ENCODE data around the gene CACNA1B.

The CACNA1B gene

DNA sequence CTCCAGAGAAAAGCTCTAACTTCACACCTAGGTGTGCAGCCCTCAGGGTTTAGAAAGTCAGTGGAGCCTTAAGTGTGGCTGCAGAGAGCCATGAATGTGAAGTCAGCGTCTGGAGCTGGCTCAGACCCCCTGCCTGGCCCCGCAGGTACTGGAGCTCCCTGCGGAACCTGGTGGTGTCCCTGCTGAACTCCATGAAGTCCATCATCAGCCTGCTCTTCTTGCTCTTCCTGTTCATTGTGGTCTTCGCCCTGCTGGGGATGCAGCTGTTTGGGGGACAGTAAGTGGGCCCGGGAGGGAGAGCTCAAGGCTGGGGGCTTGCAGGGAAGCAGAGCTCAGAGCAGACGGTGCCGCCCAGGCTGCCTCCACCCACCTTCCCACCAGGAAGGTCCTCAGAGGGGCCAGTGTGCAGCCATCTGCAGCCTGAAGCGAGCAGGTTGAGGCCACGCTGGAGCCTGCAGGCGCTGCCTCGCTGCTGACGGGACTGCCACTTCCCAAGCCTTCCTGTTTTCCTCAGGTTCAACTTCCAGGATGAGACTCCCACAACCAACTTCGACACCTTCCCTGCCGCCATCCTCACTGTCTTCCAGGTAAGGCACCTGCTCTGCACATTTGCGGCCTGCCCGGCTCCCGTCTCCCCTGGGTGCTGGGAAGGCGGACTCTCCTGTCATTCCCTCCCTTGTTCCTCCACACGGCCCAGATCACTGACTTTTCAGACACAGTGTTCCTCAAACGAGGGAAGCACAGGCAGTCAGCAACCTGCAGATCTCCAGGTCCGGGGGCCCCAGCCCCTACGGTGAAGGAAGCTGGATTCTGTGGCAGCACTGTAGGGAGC, 108.9 kb downstream of the CACNA1B start:
- DNase-seq (ENCODE audit: low spot score): no peak

DNA sequence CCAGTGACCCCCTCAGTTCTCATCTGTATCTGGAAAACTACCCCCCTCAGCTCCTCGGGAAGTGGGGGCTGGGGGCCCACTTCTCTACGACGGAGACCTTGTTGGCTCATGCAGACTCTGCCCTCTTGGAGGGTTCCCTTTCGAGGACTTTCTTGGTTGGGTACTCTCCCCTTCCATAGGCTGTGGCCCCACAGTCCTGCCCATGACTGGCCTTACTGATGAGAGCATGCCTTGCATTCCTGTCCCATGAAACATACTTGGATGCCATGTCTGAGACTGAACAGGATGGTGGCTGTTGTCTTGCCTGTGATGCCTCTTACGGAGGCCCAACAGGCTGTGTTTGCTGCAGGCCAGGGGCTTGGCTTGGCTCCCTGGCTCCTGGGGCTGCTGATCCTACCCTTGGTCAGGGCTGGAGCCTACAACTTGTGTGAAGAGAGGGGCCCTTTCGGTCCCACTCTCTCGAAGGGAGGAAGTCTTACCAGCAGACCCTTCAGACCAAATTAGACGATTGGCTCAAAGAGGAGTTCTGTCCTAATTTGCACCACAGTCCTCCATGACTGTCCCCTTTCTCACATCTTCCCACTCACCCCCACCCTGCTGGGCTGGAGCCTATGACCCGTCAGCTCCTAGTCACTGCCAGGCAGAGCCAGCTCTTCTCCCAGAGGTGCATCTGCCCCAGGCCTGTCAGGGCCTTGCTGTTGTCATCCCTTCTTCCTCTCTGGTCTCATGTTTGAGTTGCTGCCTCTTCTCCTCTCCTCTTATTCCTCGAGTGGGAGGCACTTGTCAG, 109.9 kb downstream of the CACNA1B start:
- no peak for DNase-seq (ENCODE audit: low spot score)

DNA sequence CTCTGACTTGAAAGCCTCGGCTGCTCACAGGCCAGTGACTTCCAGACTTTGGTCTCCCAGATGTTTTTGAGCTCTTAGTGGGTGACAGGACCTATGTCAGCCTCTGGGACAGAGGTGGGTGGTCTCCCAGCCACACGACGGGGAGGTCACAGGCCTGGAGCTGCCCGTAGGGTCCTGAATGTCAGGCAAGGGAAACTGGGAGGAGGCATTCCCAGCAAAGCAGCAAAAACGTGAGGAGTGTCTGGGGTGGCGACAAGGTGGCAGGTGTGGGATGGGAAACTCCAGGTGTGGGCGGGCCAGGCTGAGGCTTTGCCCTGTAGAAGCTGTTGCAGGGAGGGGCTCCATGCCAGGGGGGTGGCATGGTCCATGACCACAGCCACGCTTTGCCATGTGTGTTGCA, 110.5 kb downstream of the CACNA1B start:
- DNase-seq (ENCODE audit: low spot score): no peak

DNA sequence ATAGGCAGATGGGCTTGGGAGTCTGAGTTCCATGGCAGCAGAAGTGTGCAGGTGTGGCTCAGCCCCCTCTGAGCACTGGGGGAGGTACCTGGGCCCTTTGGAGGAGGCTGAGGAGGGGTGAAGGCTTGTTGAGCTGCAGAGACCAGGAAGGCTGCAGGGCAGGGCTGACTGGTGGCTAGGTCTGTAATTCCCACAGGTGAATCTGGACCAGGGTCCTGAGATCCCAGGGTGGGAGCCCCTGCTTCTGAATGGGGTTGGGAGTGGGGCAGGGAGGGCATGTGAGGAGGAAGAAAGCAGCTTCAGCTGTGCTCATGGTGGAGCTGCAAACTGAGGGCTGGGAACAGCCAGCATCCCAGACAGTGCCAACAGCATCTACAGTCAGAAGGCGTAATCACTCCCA, 111.1 kb downstream of the CACNA1B start:
- DNase-seq (ENCODE audit: low spot score): no peak

DNA sequence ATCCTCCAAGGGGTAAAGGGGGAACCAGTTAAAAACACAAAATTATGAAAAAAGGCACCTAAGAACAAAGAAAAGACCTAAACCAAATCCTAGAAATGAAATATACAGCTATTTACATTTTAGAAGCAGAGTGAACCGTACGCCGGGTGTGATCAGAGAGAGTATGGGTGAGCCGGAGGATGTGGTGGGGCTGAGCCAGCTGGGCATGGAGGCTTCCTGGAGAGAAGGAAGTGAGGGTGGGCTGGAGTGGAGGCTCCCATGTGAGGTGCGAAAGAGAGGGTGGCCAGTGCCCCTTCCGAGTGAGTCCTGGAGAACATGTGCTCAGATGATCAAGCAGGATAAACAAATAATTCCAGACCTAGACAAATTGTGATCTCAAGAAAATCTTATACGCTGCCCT, 111.6 kb downstream of the CACNA1B start:
- DNase-seq (ENCODE audit: low spot score): no peak

DNA sequence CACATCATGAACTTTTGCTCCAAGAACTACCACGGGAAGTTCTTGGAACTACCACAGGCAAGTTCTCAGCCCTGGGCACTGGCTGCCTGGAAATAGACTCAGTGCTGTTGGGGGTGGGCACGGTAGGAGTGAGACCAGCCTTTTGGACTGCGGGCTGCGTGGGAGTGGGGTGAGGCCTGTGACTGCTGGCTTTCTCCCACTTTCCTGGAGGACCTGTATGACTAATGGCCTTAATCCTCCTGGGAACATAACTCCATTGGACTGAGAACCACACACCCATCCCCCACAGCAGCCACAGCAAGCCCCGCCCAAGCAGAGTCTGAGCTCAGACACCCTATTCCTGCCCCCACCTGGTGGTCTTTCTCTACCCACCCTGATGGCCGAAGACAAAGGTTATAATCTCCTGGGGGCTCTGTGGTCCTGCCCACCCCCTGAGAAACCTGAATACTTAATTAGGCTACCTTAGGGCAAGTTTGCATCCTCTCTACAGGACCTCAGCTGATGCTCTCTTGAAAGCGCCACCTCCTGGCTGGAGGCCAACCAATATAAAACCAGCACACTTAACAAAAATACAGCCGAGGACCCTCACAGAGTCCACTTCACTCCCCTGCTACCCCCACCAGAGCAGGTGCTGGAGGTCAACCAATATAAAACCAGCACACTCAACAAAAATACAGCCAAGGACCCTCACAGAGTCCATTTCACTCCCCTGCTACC, 112.6 kb downstream of the CACNA1B start:
- no peak for DNase-seq (ENCODE audit: low spot score)

DNA sequence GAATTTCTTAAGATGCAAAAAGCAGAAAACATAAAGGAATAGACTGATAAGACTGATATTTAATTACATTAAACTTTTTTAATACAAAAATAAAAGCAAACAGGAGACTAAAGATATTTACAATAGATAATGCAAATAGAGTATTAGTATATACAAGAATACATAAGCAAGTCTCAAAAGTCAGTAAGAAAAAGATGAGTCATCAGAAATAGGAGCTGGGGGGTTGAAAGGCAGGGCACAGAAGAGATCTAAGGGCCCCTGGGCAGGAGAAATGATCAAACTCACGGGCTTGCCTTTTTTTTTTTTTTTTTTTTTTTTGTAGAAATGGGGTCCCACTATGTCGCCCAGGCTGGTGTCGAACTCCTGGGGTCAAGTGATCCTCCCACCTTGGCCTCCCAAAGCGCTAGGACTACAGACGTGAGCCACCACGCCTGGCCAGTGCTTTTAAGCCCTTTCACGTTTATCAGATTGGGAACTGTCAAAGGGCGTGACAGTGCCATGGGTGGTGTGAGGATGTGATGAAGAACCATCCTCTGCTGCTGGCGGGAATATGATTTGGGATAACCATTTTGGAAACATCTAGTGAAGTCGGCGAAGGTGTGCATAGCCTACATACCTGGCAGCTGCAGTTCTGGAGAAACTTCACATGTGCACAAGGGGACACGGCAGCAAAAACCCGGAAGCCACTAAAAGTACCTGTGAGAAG, 126.1 kb downstream of the CACNA1B start:
- no peak for DNase-seq (ENCODE audit: low spot score)

DNA sequence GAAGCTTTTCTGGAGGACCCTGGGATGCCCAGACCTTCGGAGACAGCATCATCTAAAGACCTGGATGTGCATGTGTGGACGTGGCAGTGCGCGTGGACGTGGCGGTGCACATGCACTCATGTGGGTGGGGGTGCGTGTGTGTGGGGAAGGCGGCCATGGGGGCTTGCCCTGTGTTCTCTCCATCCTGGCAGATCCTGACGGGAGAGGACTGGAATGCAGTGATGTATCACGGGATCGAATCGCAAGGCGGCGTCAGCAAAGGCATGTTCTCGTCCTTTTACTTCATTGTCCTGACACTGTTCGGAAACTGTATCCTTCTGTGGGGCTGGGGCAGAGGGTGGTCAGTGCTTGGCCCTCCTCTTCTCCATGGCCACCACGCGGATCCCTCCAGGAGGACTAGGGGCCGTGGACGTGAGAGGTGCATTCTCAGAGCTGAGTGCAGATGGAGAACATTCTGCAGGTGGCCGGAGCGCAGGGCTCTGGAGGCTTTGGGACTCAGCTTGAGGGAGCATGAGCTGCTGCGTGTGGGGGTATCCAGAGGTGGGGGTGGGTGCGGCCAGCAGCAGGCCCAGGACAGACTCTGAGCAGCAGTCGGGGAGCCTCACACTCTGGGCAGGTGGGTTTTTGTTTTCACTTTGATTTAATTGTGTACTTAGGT, 129.1 kb downstream of the CACNA1B start:
- DNase-seq (ENCODE audit: low spot score): no peak

DNA sequence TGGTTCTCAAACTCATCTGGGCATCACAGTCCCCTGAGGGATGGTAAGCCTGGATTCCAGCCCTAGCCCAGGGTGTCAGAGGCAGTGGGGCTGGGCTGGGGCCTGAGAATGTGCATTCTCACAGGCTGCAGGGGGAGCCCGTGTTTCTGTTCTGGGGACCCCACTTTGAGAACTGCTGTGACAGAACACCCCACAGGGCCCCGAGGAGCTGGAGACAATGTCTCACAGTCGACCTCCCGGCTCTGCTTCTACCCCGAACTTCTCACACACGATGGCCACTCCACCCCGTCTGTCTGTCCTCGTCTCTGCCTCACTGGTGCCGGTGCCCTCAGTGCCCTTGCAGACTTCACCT, 130.0 kb downstream of the CACNA1B start:
- no peak for DNase-seq (ENCODE audit: low spot score)

DNA sequence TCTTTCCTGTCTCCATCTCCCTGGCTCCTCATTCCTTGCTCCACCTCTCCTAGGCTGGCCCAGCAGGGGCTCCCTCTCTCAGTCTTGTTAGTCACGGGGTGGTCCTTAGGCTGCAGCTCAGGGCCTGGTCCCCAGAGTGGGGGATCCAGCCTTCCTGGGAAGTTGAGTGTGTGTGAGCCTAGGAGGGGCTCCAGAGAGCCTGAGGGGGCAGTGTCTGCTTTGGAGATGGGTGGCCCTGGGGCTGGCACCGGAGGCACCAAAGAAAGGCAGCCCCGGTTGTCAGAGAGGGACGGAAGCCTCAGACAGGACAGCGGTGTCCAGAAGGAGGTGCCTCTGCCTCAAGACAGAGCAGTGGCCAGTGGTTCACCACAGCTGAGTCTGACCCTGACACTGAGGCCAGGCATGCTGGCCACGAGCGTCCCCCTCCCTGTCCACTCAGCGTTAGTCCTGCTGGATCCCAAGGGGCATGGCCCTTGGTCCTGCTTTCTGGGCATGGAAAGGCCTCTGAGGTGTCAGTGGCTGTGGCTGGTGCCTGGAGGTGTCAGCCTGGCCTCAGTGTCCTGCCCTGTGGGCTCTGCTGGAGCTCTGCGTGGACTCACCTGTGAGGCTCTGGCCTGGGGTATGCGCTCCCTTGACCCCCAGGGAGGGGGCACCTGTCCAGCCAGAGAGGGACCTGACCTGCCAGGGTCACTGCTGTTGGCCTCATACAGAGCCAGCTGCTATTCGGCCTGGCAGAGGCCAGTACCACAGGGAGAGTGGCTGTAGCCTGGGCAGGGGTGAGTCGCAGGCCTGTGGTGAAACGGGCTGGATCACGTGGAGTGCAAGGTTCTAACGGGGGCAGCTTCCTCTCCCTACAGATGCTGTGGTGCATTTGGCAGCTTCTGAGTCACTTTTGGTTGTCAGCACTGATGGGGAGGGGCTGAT, 130.6 kb downstream of the CACNA1B start:
- DNase-seq (ENCODE audit: low spot score): no peak

DNA sequence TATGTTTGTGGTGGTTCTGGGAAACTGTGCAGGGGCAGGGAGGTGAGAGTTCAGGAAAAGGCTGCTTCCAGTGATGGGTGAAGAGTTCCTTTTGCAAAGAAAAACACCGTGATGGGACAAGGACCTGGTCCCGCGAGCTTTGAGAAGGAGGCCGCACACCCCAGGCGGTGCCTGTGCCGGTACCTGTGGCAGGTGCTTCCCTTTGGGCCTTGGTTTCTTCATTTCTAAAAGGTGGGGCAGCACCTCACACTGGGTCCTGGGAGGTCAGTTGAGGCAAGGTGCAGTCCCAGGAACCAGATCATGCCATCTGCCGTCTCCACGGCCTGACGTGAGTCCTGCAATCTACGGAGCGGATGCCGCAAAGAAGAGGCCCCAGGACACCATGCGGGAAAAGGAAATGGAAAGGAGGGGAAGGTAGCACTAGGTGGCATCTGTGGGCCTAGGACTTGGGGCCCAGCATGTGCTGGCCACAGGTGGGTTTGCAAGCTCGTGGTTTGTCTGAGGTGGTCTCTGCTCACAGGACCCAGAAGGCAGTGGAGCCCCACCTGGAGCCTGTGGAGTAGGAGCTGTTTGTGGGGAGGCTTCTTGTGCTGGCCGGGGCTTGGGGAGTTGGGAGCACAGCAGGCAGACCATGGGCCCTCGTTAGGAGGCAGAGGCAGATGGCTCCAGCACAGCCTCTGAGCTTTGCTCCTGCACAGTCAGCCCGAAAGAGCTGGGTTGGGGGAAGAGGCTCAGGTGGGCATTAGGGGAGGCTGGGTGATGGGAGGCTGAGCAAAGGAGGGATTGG, 131.6 kb downstream of the CACNA1B start:
- DNase-seq (ENCODE audit: low spot score): no peak

DNA sequence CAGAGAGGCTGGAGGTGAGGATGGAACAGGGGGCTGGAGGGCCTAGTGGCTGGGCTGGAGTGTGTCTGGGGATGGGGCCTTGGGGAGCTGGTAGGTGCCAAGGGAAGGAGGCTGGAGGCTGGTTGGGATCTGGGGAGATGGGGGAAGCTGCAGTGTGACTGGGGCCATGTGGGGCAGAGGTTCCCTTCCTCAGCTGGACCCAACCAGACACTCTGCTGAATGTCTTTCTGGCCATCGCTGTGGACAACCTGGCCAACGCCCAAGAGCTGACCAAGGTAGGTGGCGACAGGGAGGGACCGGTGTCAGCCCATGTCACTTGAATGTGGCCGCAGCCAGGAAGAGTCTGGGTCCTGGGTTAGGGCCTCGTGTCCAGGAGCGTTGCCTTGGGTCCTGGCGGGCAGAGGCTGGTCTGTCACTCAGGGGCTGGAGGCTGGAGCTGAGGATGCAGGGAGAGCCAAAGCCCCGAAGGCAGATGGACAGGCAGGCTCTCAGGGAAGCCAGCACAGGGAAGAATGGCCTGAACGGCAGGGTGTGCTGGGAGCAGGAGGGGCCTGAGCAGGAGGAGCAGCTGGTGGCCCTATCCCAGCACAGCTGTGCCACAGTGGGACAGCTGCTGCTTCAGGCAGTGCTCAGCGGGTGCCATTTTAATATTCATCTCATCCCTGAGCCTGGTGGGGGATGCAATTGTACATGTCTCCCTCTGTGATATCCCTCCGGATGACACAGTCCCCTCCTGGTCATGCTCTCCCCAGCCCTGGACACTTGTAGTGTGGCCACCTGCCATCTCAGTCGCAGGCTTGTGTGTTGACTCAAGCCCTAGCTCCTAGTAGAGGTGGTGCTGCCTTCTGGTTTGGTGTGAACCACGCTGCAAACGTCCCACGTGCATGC, 132.5 kb downstream of the CACNA1B start:
- DNase-seq (ENCODE audit: low spot score): no peak

DNA sequence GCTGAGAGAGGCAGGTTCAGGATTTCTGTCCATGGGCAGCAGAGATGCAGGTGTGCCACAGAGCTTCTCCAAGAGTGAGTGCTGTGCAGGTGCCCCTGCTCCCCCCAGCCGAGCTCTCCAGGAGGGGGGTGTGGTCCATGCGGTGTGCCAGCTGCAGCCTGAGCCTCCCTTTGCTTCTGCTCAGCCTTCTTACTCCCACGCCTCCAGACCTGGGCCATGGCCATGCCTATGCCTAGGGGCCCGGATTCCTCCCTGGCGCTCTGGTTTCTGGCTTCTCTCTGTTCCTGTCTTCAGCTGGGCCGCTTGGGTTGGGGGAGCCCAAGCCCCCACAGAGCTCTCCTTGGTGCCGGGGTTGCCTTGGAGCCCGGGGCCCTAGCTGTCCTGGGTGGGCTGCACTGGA, 133.3 kb downstream of the CACNA1B start:
- DNase-seq (ENCODE audit: low spot score): no peak

DNA sequence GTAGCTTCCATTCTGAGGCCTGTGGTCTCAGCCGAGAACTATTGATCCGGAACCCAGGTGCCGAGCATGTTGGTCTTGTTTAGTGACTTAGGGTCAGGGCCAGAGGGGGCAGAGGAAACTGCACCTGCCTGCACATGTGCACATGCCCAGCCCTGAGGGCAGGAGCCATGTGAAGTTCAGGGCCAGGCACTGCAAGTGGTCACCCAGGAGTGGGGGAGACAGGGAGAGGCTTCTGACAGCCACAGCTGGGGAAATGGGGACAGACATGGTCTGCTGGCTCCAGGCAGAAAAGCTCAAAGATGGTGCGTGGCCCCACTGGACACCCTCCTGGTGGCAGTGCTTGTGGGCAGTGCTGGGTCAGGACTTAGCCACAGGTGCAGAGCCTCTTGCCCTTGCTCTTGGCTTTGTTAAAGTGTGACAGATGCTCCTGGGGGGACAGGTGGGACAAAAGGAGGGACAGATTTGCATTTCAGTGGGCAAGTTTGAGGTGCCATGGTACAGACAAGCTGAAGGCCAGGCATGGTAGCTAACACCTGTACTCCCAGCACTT, 134.4 kb downstream of the CACNA1B start:
- DNase-seq (ENCODE audit: low spot score): no peak

DNA sequence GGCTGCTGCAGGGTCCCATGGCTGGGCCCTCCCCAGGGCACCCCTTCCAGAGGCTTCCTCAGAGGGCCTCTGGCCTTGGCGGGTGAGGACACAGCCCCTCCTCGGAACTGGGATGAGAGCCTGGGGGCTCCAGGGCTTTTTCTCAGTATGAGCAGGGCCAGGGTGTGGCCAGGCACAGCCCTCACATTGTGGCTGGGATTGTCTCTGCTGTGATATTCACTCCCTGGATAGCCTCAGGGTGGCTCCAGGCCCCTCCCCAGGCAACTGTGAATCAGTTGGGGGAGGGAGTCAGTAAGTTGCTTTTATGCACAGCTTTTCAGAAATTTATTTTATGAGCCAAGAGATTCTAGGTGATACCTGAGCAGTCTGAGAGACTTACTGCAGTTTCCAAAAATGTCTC, 135.7 kb downstream of the CACNA1B start:
- no peak for DNase-seq (ENCODE audit: low spot score)

DNA sequence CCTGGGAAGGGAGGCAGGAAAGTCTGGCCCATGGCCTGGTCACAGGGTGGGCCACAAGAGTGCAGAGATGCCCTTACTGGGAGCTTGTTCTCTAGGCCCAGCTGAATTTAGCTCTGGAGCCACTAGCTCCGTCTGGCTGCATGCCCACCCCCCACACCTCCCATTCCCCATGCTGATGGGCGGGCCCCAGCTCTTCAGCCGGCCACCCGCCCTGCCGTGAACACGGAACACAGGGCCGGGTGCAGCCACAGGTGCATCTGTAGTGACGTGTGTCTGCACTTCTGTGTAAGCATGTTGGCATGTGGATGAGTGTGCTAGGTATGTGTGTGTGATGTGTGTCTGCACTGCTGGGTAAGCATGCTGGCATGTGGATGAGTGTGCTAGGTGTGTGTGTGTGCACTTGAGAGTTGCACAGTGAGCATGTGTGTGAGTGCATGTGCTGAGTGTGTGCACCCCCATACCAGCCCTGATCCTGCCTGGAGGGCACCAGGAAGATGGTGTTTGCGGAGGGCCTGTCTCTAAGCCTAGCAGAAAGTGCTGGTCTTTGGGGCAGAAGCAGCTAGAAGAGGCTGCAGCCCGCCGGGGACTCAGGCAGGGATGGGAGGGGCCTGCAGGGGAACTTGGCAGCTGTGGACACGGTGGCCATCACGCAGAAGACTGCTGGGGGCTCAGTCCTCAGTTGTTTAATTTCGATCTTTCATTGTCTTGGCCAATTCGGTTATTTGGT, 136.4 kb downstream of the CACNA1B start:
- no peak for DNase-seq (ENCODE audit: low spot score)

DNA sequence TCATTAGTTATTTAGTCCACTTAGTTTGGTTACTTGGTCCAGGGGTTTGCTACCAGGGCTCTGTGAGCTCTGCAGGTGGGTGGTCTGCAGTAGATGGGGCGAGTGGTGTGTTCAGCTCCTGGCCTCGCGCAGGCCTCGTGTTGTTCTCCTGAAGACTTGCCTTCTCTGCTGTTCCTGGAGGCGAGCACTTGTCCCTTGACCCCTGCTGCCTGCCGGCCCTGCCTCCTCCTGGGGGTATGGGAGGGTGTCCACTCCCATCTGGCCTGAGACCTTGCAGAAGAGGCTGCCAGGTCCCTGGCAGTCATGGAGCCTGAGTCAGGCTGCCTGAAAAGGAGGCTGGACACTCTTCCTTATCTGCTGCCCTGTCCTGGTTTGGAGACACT, 137.0 kb downstream of the CACNA1B start:
- no peak for DNase-seq (ENCODE audit: low spot score)

Data from kidney capillary endothelial cell (primary cell).